IMR-90 (cell line): ENCODE data around the gene ATPAF2. TPM values are rescaled to one million over a fixed set of nuclear protein-coding genes. Genes with fewer than 3 reads are reported as not detected.

Experiments used
- BHLHE40 ChIP-seq: fragments of 150-350 bp; IDR thresholded peaks from 2 replicates; pipeline ENCODE4 v1.6.1; 2016; ENCODE audit warnings: mild to moderate bottlenecking, low read depth, low read length
- CHD1 ChIP-seq: IDR thresholded peaks from 2 replicates; pipeline ENCODE4 v1.6.1; 2012; ENCODE audit warnings: low read depth, low read length, improper control_type of control experiment
- RAD21 ChIP-seq: IDR thresholded peaks from 2 replicates; pipeline ENCODE4 v1.6.1; 2012; ENCODE audit warnings: low read length, improper control_type of control experiment
- RCOR1 ChIP-seq: IDR thresholded peaks from 2 replicates; pipeline ENCODE4 v1.6.1; 2012; ENCODE audit warnings: mild to moderate bottlenecking, low read length, improper control_type of control experiment; ENCODE audit not compliant: insufficient replicate concordance
- USF2 ChIP-seq: fragments of 150-350 bp; IDR thresholded peaks from 2 replicates; pipeline ENCODE4 v1.6.1; 2017; ENCODE audit warnings: mild to moderate bottlenecking, antibody characterized with exemption, low read length, low read depth
- polyA plus RNA-seq, 3 experiments: library from polyadenylated mRNA; depleted of rRNA; stranded (reverse); fragments of >200 nt; gene quantifications; 2 replicates each; pipeline ENCODE4 v1.2.3, GENCODE V29; 2012; ENCODE audit warnings: low replicate concordance in 1 of 3
- total RNA-seq: library from RNA; depleted of rRNA; stranded (reverse); fragments of >200 nt; gene quantifications from 2 replicates; pipeline ENCODE4 v1.2.3, GENCODE V29; 2012

The ATPAF2 gene
- total and polyA plus RNA-seq, 2 of the 4 experiments (the other 2 are of a cell fraction): 19.5 to 27.6 TPM

DNA sequence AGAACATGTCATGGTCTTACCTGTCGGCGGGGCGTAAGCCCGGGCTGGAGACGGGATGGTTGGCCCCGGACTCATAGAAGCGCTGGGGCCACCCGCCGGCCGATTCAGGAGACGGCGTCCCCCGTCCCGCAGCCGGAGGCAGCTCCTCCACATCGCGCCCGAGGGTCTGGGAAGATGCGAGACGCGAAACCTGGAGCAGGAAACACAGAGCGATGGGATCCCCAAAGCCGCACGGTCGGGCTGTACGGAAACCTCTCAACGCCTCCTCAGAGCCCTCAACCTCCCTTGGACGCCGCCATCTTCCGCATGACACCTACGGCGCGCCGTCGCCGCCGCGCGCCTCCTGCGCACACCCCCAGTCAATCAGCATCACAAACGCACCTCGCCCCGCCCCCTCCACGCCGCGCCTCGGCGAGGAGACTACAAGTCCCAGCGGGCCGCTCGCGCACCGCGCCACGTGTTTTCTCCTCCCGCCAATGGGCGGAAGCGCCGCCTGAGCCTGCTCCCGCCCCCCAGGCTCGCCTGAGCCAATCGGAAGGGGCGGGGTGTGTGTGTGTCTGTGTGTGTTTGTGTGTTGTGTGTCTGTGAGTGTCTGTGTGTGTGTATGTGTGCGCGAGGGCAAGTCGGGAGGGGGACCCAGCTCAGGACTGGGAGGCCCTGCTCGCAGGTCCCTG, at the start of gene ATPAF2, which contains the start of gene GID4 (continued):
- TF ChIP-seq USF2 (peak; percentile 99), BHLHE40 (no peak), CHD1 (no peak), RAD21 (no peak), RCOR1 (no peak)
